Right lung (tissue), 10 donors: Measurements from ENCODE around the gene SMG6. TPM values are rescaled to one million over a fixed set of nuclear protein-coding genes. Genes with fewer than 3 reads are reported as not detected.
A peak's percentile ranks its signal among the peaks of the same experiment; 100 is the strongest.
"Not testable (repeated sequence)": the region's sequence is repeated elsewhere in the genome, so short reads cannot be mapped to it uniquely, and the experiment has no call there.

Source experiments
- DNase-seq, 2 donors: peaks; one replicate each; pipeline ENCODE4 v3.0.0-alpha.2; 2013
- long read RNA-seq, 8 donors: transcript quantifications; one replicate each; lab custom pipeline, GENCODE V29; 2026
- polyA plus RNA-seq, 5 donors: library from polyadenylated mRNA; unstranded; fragments of 120-200 nt; gene quantifications; one replicate each; pipeline versions ENCODE4 v1.2.1 to v1.2.3, GENCODE V29; 2013; ENCODE audit warnings: inconsistent platforms in 1 of 5, low replicate concordance in 1 of 5; ENCODE audit not compliant: insufficient read length in 5 of 5, insufficient read depth in 1 of 5

SMG6 gene
- polyA plus RNA-seq, result 10 to 100 TPM; 30.9 to 42.6 (median 35.7) TPM
- long read RNA-seq, donor 1, full-length matches to known transcripts, result 24 of 30 reads
- long read RNA-seq, donor 1, partial matches to known transcripts, result 6 of 30 reads
- long read RNA-seq, donor 1, other reads (novel, unspliced or antisense), result 0 of 30 reads
- long read RNA-seq, donor 2, transcript SMG6-215 (1 exons, 2,419 nt), result major isoform, 11 of 28 reads
- long read RNA-seq, donor 2, partial matches to known transcripts, result 7 of 28 reads
- long read RNA-seq, donor 2, other reads (novel, unspliced or antisense), result 9 of 28 reads
- long read RNA-seq, donor 3, transcript SMG6-215 (1 exons, 2,419 nt), result major isoform, 32 of 48 reads
- long read RNA-seq, donor 3, partial matches to known transcripts, result 16 of 48 reads
- long read RNA-seq, donor 3, other reads (novel, unspliced or antisense), result 0 of 48 reads
- long read RNA-seq, donor 4, transcript SMG6-215 (1 exons, 2,419 nt), result major isoform, 20 of 29 reads
- long read RNA-seq, donor 4, partial matches to known transcripts, result 9 of 29 reads
- long read RNA-seq, donor 4, other reads (novel, unspliced or antisense), result 0 of 29 reads
- long read RNA-seq, donor 5, full-length matches to known transcripts, result 23 of 35 reads
- long read RNA-seq, donor 5, partial matches to known transcripts, result 7 of 35 reads
- long read RNA-seq, donor 5, other reads (novel, unspliced or antisense), result 5 of 35 reads
- long read RNA-seq, donor 6, transcript SMG6-215 (1 exons, 2,419 nt), result major isoform, 13 of 19 reads
- long read RNA-seq, donor 6, partial matches to known transcripts, result 6 of 19 reads
- long read RNA-seq, donor 6, other reads (novel, unspliced or antisense), result 0 of 19 reads
- long read RNA-seq, donor 7, transcript SMG6-215 (1 exons, 2,419 nt), result major isoform, 15 of 37 reads
- long read RNA-seq, donor 7, partial matches to known transcripts, result 22 of 37 reads
- long read RNA-seq, donor 7, other reads (novel, unspliced or antisense), result 0 of 37 reads
- long read RNA-seq, donor 8, partial matches to known transcripts, result 0 of 4 reads
- long read RNA-seq, donor 8, other reads (novel, unspliced or antisense), result 0 of 4 reads

GRCh38 chr17:2303204-2304188 is at the start of gene SMG6, which contains the start of gene SRR:
Gene SMG6 (minus strand): TSS chr17:2303785. CDS start chr17:2303720, 65 bp downstream.
Gene SRR (plus strand): TSS chr17:2303950. CDS start chr17:2315561, 11,611 bp downstream.
- DNase-seq, result peak; percentile 90 to 94

- DNase-seq, result no peak
Observed at GRCh38 chr17:2351269-2351668, 47.7 kb upstream of the SMG6 start.

- no peak for DNase-seq
Observed at GRCh38 chr17:2347805-2348685, 44.5 kb upstream of the SMG6 start.

- DNase-seq, result no peak
Observed at GRCh38 chr17:2346475-2346874, 42.9 kb upstream of the SMG6 start.

- no peak for DNase-seq
Observed at GRCh38 chr17:2344528-2344927, 40.9 kb upstream of the SMG6 start.

GRCh38 chr17:2343421-2343820 is 39.8 kb upstream of the SMG6 start:
- no peak for DNase-seq

GRCh38 chr17:2338315-2338657 is 34.7 kb upstream of the SMG6 start:
- DNase-seq, result no peak

- DNase-seq, result peak; percentile 24 to 47
Observed at GRCh38 chr17:2337544-2338314, 34.1 kb upstream of the SMG6 start.

GRCh38 chr17:2336852-2337543 is 33.4 kb upstream of the SMG6 start, which contains the start of gene SGSM2:
Gene SGSM2 (plus strand): TSS chr17:2337501. CDS start chr17:2337689, 188 bp downstream.
- DNase-seq, result peak; percentile 57 to 63

GRCh38 chr17:2336215-2336851 is 32.7 kb upstream of the SMG6 start, which contains the start of gene TSR1:
Gene TSR1 (minus strand): TSS chr17:2336457. CDS start chr17:2336427, 30 bp downstream.
- peak; percentile 89 for DNase-seq

GRCh38 chr17:2335726-2336214 is 32.2 kb upstream of the SMG6 start:
- no peak for DNase-seq

- no peak for DNase-seq
Observed at GRCh38 chr17:2331303-2331702, 27.7 kb upstream of the SMG6 start.

- no peak for DNase-seq
Observed at GRCh38 chr17:2323629-2324314, 20.2 kb upstream of the SMG6 start.

GRCh38 chr17:2321399-2321798 is 17.8 kb upstream of the SMG6 start:
- no peak for DNase-seq

- DNase-seq, result no peak
Observed at GRCh38 chr17:2319051-2319450, 15.5 kb upstream of the SMG6 start.

- no peak for DNase-seq
Observed at GRCh38 chr17:2317796-2318195, 14.2 kb upstream of the SMG6 start.

GRCh38 chr17:2316916-2317205 is 13.3 kb upstream of the SMG6 start:
- not testable (repeated sequence) for DNase-seq
